Renal cortical epithelial cell (primary cell): Measurements from ENCODE around the gene CSNK1G1. TPM values are rescaled to one million over a fixed set of nuclear protein-coding genes. Genes with fewer than 3 reads are reported as not detected.
"Not testable (repeated sequence)": the region's sequence is repeated elsewhere in the genome, so short reads cannot be mapped to it uniquely, and the experiment has no call there.

Source experiments
- DNase-seq: peaks from one replicate; pipeline ENCODE4 v3.0.0-alpha.2; 2011; ENCODE audit warnings: low read depth
- total RNA-seq: library from RNA; depleted of rRNA; stranded (reverse); fragments of >200 nt; gene quantifications from 2 replicates; pipeline ENCODE4 v1.2.3, GENCODE V29; 2014

The CSNK1G1 gene
- total RNA-seq, 1 donor from 2014 or later, result 53.5 TPM

GRCh38 chr15:64133623-64134344 lies 222.2 kb downstream of the CSNK1G1 start:
- DNase-seq, result no peak

GRCh38 chr15:64132217-64132616 lies 223.8 kb downstream of the CSNK1G1 start:
- no peak for DNase-seq

- DNase-seq, result no peak
These were observed 224.4 kb downstream of the CSNK1G1 start for GRCh38 chr15:64131547-64131946.

GRCh38 chr15:64130159-64130558 lies 225.8 kb downstream of the CSNK1G1 start:
- DNase-seq, result no peak

- no peak for DNase-seq
These were observed 228.3 kb downstream of the CSNK1G1 start for GRCh38 chr15:64127521-64128270.

GRCh38 chr15:64125978-64126377 lies 230.0 kb downstream of the CSNK1G1 start:
- no peak for DNase-seq

- DNase-seq, result no peak
These were observed 233.0 kb downstream of the CSNK1G1 start for GRCh38 chr15:64122936-64123351.

GRCh38 chr15:64122444-64122843 lies 233.5 kb downstream of the CSNK1G1 start:
- DNase-seq, result no peak

DNA sequence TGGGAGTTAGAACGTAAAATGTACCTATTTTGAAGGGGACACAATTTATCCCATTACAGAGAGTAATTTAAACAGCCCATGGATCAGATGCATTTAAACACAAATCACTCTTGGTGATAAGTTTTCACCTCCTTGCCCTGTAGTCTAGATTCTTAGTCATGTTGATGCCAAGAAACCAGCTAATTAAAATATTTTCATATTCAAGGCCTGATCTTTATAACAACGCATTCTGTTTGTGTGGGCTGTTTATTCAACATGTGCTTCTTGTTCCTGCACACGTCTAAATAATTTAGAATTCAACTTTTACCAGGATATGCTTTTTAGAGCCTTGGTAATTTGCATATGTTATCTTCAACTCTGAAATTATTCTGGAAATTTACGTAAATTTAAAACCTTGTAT lies 234.4 kb downstream of the CSNK1G1 start:
- DNase-seq, result no peak

DNA sequence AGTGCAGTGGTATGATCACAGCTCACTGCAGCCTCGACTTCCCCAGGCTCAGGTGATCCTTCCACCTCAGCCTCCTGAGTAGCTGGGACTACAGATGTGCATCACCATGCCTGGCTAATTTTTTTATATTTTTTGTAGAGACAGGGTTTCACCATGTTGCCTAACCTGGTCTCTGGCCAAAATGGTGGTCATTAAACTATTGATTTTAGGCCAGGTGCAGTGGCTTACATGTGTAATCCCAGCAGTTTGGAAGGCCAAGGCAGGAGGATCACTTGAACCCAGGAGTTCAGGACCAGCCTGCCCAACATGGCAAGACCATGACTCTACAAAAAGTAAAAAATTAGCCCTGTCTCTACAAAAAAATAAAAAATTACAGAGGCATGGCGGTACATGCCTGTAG lies 235.7 kb downstream of the CSNK1G1 start:
- DNase-seq, result not testable (repeated sequence)

DNA sequence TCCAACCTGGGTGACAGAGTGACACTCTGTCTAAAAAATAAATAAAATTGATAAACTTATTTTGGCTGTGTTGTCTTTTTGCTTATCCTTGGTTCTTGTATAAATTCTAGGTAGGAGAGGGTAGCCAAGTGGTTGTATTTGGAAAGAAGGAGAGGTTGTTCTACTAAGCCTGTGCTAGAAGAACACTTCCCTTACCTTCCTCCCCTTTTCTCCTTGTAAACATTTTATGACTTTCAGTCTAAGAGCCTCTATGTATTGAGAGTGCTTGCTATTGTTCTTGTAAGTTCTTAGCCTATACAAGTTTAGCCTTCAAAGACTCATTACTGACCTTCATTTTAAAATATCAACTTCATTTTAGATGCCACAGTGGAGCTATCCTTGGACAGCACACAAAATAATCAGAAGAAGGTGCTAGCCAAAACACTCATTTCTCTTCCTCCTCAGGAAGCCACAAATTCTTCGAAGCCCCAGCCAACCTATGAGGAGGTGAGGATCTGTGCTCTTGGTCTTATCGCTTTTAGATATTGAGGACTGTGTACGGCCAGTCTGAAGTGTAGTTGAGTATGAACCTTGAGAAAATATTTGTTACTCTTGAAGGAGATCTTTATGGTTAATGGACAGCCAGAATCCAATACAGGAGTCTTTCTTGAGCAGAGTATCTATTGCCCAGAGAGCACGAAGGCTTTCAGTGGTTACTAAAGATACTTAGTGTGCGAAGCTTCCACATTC lies 238.1 kb downstream of the CSNK1G1 start:
- no peak for DNase-seq

Other genes with a start within 250 kb of the CSNK1G1 start
- gene SNX22, start 204.4 kb downstream of the CSNK1G1 start, total RNA-seq, result 0.17 and 0.70 TPM in 2 replicates
- gene PPIB, start 193.2 kb downstream of the CSNK1G1 start, total RNA-seq, result 565 and 927 TPM in 2 replicates
- 1.2 and 8.3 TPM in 2 replicates for gene PCLAF, start 25.3 kb upstream of the CSNK1G1 start, total RNA-seq
- 13.2 and 24.0 TPM in 2 replicates for gene TRIP4, start 31.7 kb upstream of the CSNK1G1 start, total RNA-seq
- 12.0 and 35.6 TPM in 2 replicates for gene ZNF609, start 104.4 kb upstream of the CSNK1G1 start, total RNA-seq